ENCODE data around the gene DCP1B. TPM values are rescaled to one million over a fixed set of nuclear protein-coding genes. Genes with fewer than 3 reads are reported as not detected.

DCP1B gene
- total RNA-seq, 3 donors from 2014 or later (not counting 1 experiment from before 2014, with no cell fraction given): 4.7 to 8.5 (median 7.5) TPM

DNA sequence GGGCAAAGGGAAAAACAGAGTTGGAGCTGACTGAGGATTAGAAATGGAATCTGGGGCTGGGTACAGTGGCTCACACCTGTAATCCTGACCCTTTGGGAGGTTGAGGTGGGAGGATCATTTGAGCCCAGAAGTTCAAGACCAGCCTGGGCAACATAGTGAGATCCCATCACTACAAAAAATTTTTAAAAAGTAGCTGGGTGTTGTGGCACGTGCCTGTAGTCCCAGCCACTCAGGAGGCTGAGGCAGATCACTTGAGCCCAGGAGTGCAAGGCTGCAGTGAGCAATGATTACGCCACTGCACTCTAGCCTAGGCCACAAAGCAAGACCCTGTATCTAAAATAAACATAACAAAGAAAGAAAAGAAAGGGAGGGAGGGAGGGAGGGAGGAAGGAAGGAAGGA is 14.9 kb upstream of the DCP1B start:
- WGBS (ENCODE audit: insufficient coverage): 100% methylated on average over 1 of the region's 2 CpGs
- no peak overlapping the region for H3K27ac Mint-ChIP-seq
- Histone ChIP-seq H3K36me3 (ENCODE audit: control insufficient read depth, insufficient read depth, low read length) (no peaks in the 10 kb centered on the region), H3K27ac (ENCODE audit: low read length) (no peak overlapping the region), H3K4me1 (ENCODE audit: control insufficient read depth, insufficient read depth, low read length) (no peaks in the 10 kb centered on the region), H3K9me3 (ENCODE audit: control insufficient read depth, insufficient read depth, low read length) (no peaks in the 10 kb centered on the region), H3K27me3 (ENCODE audit: control insufficient read depth, insufficient read depth, low read length) (peaks cover 4% of the 10 kb centered on the region), H3K4me3 (ENCODE audit: low read length) (no peak overlapping the region)
- H3K9me3 Mint-ChIP-seq: no peaks in the 10 kb centered on the region
- no peak overlapping the region for H3K4me3 Mint-ChIP-seq
- no peak for ATAC-seq
- TF ChIP-seq CTCF (IDR thresholded peaks at IDR 0.05): no peak
- no peaks in the 10 kb centered on the region for H3K36me3 Mint-ChIP-seq
- no peaks in the 10 kb centered on the region for H3K4me1 Mint-ChIP-seq
- H3K27me3 Mint-ChIP-seq (ENCODE audit: low read depth in 2 of 2): peaks cover 26 to 38% of the 10 kb centered on the region in 2 donors
- no peak for DNase-seq
- intact Hi-C loops (cut with micrococcal nuclease): no loop called here

- DNase-seq (no peak), ATAC-seq (no peak)
- Mint-ChIP-seq H3K9me3 (no peaks in the 10 kb centered on the region), H3K27me3 (ENCODE audit: low read depth in 2 of 2) (peaks cover 26 to 37% of the 10 kb centered on the region in 2 donors), H3K4me3 (no peak overlapping the region), H3K36me3 (no peaks in the 10 kb centered on the region), H3K27ac (no peak overlapping the region), H3K4me1 (no peaks in the 10 kb centered on the region)
- Histone ChIP-seq H3K27ac (ENCODE audit: low read length) (no peak overlapping the region), H3K27me3 (ENCODE audit: control insufficient read depth, insufficient read depth, low read length) (peaks cover 4% of the 10 kb centered on the region), H3K36me3 (ENCODE audit: control insufficient read depth, insufficient read depth, low read length) (no peaks in the 10 kb centered on the region), H3K4me3 (ENCODE audit: low read length) (no peak overlapping the region), H3K9me3 (ENCODE audit: control insufficient read depth, insufficient read depth, low read length) (no peaks in the 10 kb centered on the region), H3K4me1 (ENCODE audit: control insufficient read depth, insufficient read depth, low read length) (no peaks in the 10 kb centered on the region)
- no peak for TF ChIP-seq CTCF (IDR thresholded peaks at IDR 0.05)
- intact Hi-C loops (cut with micrococcal nuclease): no loop called here
- 94% methylated on average over 6 of the region's 7 CpGs for WGBS (ENCODE audit: insufficient coverage)
Observed at GRCh38 chr12:2018391-2018790, 14.1 kb upstream of the DCP1B start.

GRCh38 chr12:2017546-2018337 is 13.5 kb upstream of the DCP1B start:
- no peaks in the 10 kb centered on the region for H3K36me3 Mint-ChIP-seq
- TF ChIP-seq CTCF (IDR thresholded peaks at IDR 0.05): no peak
- DNase-seq: no peak
- Histone ChIP-seq H3K4me1 (ENCODE audit: control insufficient read depth, insufficient read depth, low read length) (no peaks in the 10 kb centered on the region), H3K27ac (ENCODE audit: low read length) (no peak overlapping the region), H3K9me3 (ENCODE audit: control insufficient read depth, insufficient read depth, low read length) (no peaks in the 10 kb centered on the region), H3K4me3 (ENCODE audit: low read length) (no peak overlapping the region), H3K27me3 (ENCODE audit: control insufficient read depth, insufficient read depth, low read length) (peaks cover 4% of the 10 kb centered on the region), H3K36me3 (ENCODE audit: control insufficient read depth, insufficient read depth, low read length) (no peaks in the 10 kb centered on the region)
- intact Hi-C loops (cut with micrococcal nuclease): no loop called here
- no peak for ATAC-seq
- peaks cover 26 to 37% of the 10 kb centered on the region in 2 donors for H3K27me3 Mint-ChIP-seq (ENCODE audit: low read depth in 2 of 2)
- no peak overlapping the region for H3K27ac Mint-ChIP-seq
- H3K4me1 Mint-ChIP-seq: no peaks in the 10 kb centered on the region
- 67% methylated on average over 12 of the region's 12 CpGs for WGBS (ENCODE audit: insufficient coverage)
- no peaks in the 10 kb centered on the region for H3K9me3 Mint-ChIP-seq
- no peak overlapping the region for H3K4me3 Mint-ChIP-seq

All from natural killer cell (primary cell).